ENCODE results near the gene OLFM4.

Gene OLFM4

DNA sequence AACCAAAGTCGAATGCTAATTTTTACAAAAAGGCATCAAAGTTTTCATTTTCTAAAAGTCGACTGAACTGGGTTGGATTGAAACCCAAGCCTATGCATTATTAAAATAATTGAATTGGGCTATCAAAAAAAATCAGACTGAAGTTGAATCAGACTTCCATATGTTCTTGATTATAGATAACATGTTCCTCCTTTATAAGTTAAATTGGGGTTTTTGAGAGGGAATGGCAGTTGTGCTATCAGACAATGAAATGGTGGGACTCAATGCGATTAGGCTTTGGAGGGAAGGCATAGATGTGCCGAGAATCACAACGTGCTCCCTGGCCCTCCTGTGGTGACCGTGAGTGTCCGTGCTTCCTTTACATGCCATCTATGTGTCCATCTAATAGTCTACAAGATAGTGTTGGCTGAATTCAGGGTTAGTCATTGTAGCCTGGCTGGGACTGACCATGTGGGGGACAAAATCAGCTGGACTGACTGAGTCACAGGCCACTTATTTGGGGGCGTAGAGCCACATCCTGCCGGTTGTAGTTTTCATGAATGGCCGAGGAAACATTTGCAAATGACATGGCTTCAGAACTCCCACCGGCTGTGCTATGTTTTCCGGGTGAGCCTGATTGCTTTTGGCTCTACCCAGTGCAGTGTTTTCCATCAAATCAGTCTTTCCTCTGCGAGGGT is 37.1 kb upstream of the OLFM4 start:
- no CpG with 5 or more reads among the region's 13 CpGs for WGBS (ENCODE audit: extremely low coverage, insufficient coverage, low lambda C conversion rate)
- H4K5ac ChIP-seq (ENCODE audit: low read length): no peak overlapping the region
- H3K4me3 ChIP-seq (ENCODE audit: low read length): no peak overlapping the region
- H3K23ac ChIP-seq (ENCODE audit: low read length): no peak overlapping the region
- H2BK15ac ChIP-seq (replicated peaks; ENCODE audit: low read depth): no peak overlapping the region
- no peak overlapping the region for H3K4me2 ChIP-seq (ENCODE audit: low read length)
- DNase-seq: no peak
- H2BK120ac ChIP-seq (ENCODE audit: low read depth, low read length): no peak overlapping the region
- H2BK5ac ChIP-seq (ENCODE audit: low read length): no peak overlapping the region
- no peak overlapping the region for H3K4ac ChIP-seq (ENCODE audit: low read depth, low read length)
- no peak overlapping the region for H4K8ac ChIP-seq (ENCODE audit: low read depth, low read length)
- H3K4me1 ChIP-seq (ENCODE audit: control insufficient read depth, low read depth, low read length): no peaks in the 10 kb centered on the region
- no peak overlapping the region for H3K18ac ChIP-seq (ENCODE audit: low read length)
- no peak overlapping the region for H3K27ac ChIP-seq (ENCODE audit: low read depth, low read length)
- H2AK5ac ChIP-seq (ENCODE audit: low read length): no peak overlapping the region
- H3K36me3 ChIP-seq (ENCODE audit: control insufficient read depth, insufficient read depth, low read length): no peaks in the 10 kb centered on the region
- no peak overlapping the region for H3K9ac ChIP-seq (ENCODE audit: low read length)
- H3K56ac ChIP-seq (ENCODE audit: low read length): no peak overlapping the region
- H3K79me1 ChIP-seq (ENCODE audit: low read length): no peaks in the 10 kb centered on the region
- no peaks in the 10 kb centered on the region for H3K79me2 ChIP-seq (ENCODE audit: control insufficient read depth, insufficient read depth, low read length)
- H3K27me3 ChIP-seq (ENCODE audit: insufficient read depth, low read length, poor library complexity): no peaks in the 10 kb centered on the region

DNA sequence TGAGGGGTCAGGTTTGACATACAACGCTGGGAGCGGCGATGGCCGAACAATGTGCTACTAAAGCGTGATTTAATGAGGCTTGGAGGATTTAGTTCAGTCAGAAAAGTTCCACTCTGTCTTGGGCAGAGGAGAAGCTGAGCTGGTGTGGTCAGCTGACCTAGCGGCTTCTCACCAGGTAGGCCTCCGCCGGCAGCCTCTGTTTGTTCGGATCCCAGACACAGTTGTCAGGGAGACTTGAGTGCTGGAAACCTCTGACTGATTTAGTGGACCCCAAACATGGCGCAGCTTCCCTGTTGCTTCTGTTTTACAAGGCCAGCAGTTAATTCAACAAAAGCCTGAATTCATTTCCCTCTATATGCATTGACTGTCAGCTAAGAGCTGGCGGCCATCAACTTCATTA is 36.5 kb upstream of the OLFM4 start:
- Histone ChIP-seq H3K18ac (ENCODE audit: low read length) (no peak overlapping the region), H2BK5ac (ENCODE audit: low read length) (no peak overlapping the region), H3K4ac (ENCODE audit: low read depth, low read length) (no peak overlapping the region), H2BK15ac (replicated peaks; ENCODE audit: low read depth) (no peak overlapping the region), H3K4me1 (ENCODE audit: control insufficient read depth, low read depth, low read length) (no peaks in the 10 kb centered on the region), H3K4me3 (ENCODE audit: low read length) (no peak overlapping the region), H3K56ac (ENCODE audit: low read length) (no peak overlapping the region), H4K8ac (ENCODE audit: low read depth, low read length) (no peak overlapping the region), H2AK5ac (ENCODE audit: low read length) (no peak overlapping the region), H4K5ac (ENCODE audit: low read length) (no peak overlapping the region), H3K79me1 (ENCODE audit: low read length) (no peaks in the 10 kb centered on the region), H3K23ac (ENCODE audit: low read length) (no peak overlapping the region), H3K36me3 (ENCODE audit: control insufficient read depth, insufficient read depth, low read length) (no peaks in the 10 kb centered on the region), H2BK120ac (ENCODE audit: low read depth, low read length) (no peak overlapping the region), H3K4me2 (ENCODE audit: low read length) (no peak overlapping the region), H3K27ac (ENCODE audit: low read depth, low read length) (no peak overlapping the region), H3K9ac (ENCODE audit: low read length) (no peak overlapping the region), H3K27me3 (ENCODE audit: insufficient read depth, low read length, poor library complexity) (no peaks in the 10 kb centered on the region), H3K79me2 (ENCODE audit: control insufficient read depth, insufficient read depth, low read length) (no peaks in the 10 kb centered on the region)
- no peak for DNase-seq
- no CpG with 5 or more reads among the region's 11 CpGs for WGBS (ENCODE audit: extremely low coverage, insufficient coverage, low lambda C conversion rate)

DNA sequence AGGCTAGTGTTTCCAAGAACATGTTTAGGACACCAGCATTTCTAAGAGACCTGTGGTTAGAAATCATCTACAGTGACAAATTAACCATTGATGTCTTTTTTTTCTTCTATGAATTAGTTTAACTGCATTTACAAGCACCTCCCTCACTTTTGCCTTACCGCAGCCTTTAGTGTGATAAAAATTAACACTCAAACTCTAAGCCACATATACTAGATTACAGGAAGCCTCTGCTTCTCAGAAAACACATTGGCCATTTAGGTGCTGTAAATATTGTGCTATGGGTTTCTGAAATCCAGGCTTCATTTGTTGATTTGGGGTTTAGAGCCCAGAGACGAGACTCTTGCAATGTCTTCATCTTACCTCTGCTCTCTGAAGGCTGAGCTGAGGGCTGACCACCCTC is 34.6 kb upstream of the OLFM4 start:
- H3K4me3 ChIP-seq (ENCODE audit: low read length): no peak overlapping the region
- H3K18ac ChIP-seq (ENCODE audit: low read length): no peak overlapping the region
- no peak overlapping the region for H2BK15ac ChIP-seq (replicated peaks; ENCODE audit: low read depth)
- H3K4me2 ChIP-seq (ENCODE audit: low read length): no peak overlapping the region
- H3K23ac ChIP-seq (ENCODE audit: low read length): no peak overlapping the region
- H4K5ac ChIP-seq (ENCODE audit: low read length): no peak overlapping the region
- H4K8ac ChIP-seq (ENCODE audit: low read depth, low read length): no peak overlapping the region
- no peak overlapping the region for H3K9ac ChIP-seq (ENCODE audit: low read length)
- no peak overlapping the region for H3K56ac ChIP-seq (ENCODE audit: low read length)
- no peak overlapping the region for H3K4ac ChIP-seq (ENCODE audit: low read depth, low read length)
- whole genome bisulfite sequencing (ENCODE audit: extremely low coverage, insufficient coverage, low lambda C conversion rate): no CpG with 5 or more reads among the region's 2 CpGs
- H3K79me2 ChIP-seq (ENCODE audit: control insufficient read depth, insufficient read depth, low read length): no peaks in the 10 kb centered on the region
- H3K27ac ChIP-seq (ENCODE audit: low read depth, low read length): no peak overlapping the region
- no peaks in the 10 kb centered on the region for H3K36me3 ChIP-seq (ENCODE audit: control insufficient read depth, insufficient read depth, low read length)
- H3K27me3 ChIP-seq (ENCODE audit: insufficient read depth, low read length, poor library complexity): no peaks in the 10 kb centered on the region
- H2BK120ac ChIP-seq (ENCODE audit: low read depth, low read length): no peak overlapping the region
- no peaks in the 10 kb centered on the region for H3K79me1 ChIP-seq (ENCODE audit: low read length)
- DNase-seq: no peak
- H2BK5ac ChIP-seq (ENCODE audit: low read length): no peak overlapping the region
- H2AK5ac ChIP-seq (ENCODE audit: low read length): no peak overlapping the region
- H3K4me1 ChIP-seq (ENCODE audit: control insufficient read depth, low read depth, low read length): no peaks in the 10 kb centered on the region

DNA sequence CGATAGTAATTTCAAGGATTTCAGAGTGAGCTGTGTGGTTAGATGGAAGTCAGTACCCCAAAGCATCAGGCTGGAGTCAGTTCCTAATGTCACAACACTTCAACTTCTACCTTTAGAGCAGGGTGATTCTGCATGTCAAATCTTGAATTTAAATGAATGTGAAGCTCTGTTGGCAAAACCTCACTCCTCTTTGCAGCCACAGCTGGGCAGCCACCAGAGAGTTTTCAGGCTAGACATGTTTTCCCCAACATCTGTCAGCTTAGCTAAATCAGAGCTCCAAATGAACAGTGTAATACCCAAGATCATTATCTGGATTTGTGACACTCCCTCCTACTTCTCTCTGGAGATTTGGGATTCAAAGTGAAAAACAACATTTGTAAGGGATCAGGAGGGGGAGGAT is 33.7 kb upstream of the OLFM4 start:
- WGBS (ENCODE audit: extremely low coverage, insufficient coverage, low lambda C conversion rate): no CpG with 5 or more reads among the region's 1 CpG
- no peak overlapping the region for H2AK5ac ChIP-seq (ENCODE audit: low read length)
- no peak overlapping the region for H2BK15ac ChIP-seq (replicated peaks; ENCODE audit: low read depth)
- H2BK5ac ChIP-seq (ENCODE audit: low read length): no peak overlapping the region
- no peak overlapping the region for H4K8ac ChIP-seq (ENCODE audit: low read depth, low read length)
- no peak overlapping the region for H3K18ac ChIP-seq (ENCODE audit: low read length)
- DNase-seq: no peak
- no peak overlapping the region for H3K4ac ChIP-seq (ENCODE audit: low read depth, low read length)
- H3K4me2 ChIP-seq (ENCODE audit: low read length): no peak overlapping the region
- H3K79me2 ChIP-seq (ENCODE audit: control insufficient read depth, insufficient read depth, low read length): no peaks in the 10 kb centered on the region
- no peak overlapping the region for H4K5ac ChIP-seq (ENCODE audit: low read length)
- no peak overlapping the region for H3K4me3 ChIP-seq (ENCODE audit: low read length)
- H3K56ac ChIP-seq (ENCODE audit: low read length): no peak overlapping the region
- H3K4me1 ChIP-seq (ENCODE audit: control insufficient read depth, low read depth, low read length): no peaks in the 10 kb centered on the region
- no peaks in the 10 kb centered on the region for H3K36me3 ChIP-seq (ENCODE audit: control insufficient read depth, insufficient read depth, low read length)
- H3K27me3 ChIP-seq (ENCODE audit: insufficient read depth, low read length, poor library complexity): peaks cover 2% of the 10 kb centered on the region
- H3K27ac ChIP-seq (ENCODE audit: low read depth, low read length): no peak overlapping the region
- no peak overlapping the region for H3K23ac ChIP-seq (ENCODE audit: low read length)
- no peak overlapping the region for H3K9ac ChIP-seq (ENCODE audit: low read length)
- no peaks in the 10 kb centered on the region for H3K79me1 ChIP-seq (ENCODE audit: low read length)
- no peak overlapping the region for H2BK120ac ChIP-seq (ENCODE audit: low read depth, low read length)

DNA sequence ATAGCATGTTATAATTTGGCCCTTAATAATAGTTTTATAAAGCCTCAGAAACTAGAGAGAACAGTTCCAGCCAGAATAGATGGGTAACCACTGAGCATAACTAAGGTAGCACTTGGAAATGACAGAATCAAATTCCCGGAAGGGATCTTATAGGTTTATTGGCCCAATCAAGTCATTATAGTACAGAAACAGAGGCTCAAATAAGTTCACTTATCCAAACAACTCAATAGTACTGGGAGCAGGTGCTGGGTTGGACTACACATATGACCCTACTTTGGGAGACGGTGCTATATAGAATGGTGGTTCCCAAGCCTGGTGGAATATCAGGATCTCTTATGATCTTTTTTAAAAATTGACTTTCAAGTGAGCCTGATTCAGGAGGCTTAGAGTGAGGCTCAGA is 32.7 kb upstream of the OLFM4 start:
- H3K79me1 ChIP-seq (ENCODE audit: low read length): no peaks in the 10 kb centered on the region
- H3K9ac ChIP-seq (ENCODE audit: low read length): no peak overlapping the region
- no peak overlapping the region for H3K23ac ChIP-seq (ENCODE audit: low read length)
- H3K4ac ChIP-seq (ENCODE audit: low read depth, low read length): no peak overlapping the region
- H2BK5ac ChIP-seq (ENCODE audit: low read length): no peak overlapping the region
- no peak overlapping the region for H3K4me2 ChIP-seq (ENCODE audit: low read length)
- no peaks in the 10 kb centered on the region for H3K36me3 ChIP-seq (ENCODE audit: control insufficient read depth, insufficient read depth, low read length)
- no peaks in the 10 kb centered on the region for H3K79me2 ChIP-seq (ENCODE audit: control insufficient read depth, insufficient read depth, low read length)
- H3K56ac ChIP-seq (ENCODE audit: low read length): no peak overlapping the region
- H2BK120ac ChIP-seq (ENCODE audit: low read depth, low read length): no peak overlapping the region
- no peak for DNase-seq
- H2AK5ac ChIP-seq (ENCODE audit: low read length): no peak overlapping the region
- no peak overlapping the region for H3K4me3 ChIP-seq (ENCODE audit: low read length)
- H3K27ac ChIP-seq (ENCODE audit: low read depth, low read length): no peak overlapping the region
- no peak overlapping the region for H4K8ac ChIP-seq (ENCODE audit: low read depth, low read length)
- H2BK15ac ChIP-seq (replicated peaks; ENCODE audit: low read depth): no peak overlapping the region
- peaks cover 2% of the 10 kb centered on the region for H3K27me3 ChIP-seq (ENCODE audit: insufficient read depth, low read length, poor library complexity)
- H3K18ac ChIP-seq (ENCODE audit: low read length): no peak overlapping the region
- no CpG with 5 or more reads among the region's 2 CpGs for WGBS (ENCODE audit: extremely low coverage, insufficient coverage, low lambda C conversion rate)
- H3K4me1 ChIP-seq (ENCODE audit: control insufficient read depth, low read depth, low read length): no peaks in the 10 kb centered on the region
- H4K5ac ChIP-seq (ENCODE audit: low read length): no peak overlapping the region
